C4-2B (cell line): ENCODE results near the gene ADA.
A peak's percentile ranks its signal among the peaks of the same experiment; 100 is the strongest.

Experiments used
- ZFX ChIP-seq: fragments of 450-650 bp; IDR thresholded peaks from 2 replicates; pipeline ENCODE4 v1.6.1; 2017
- TF ChIP-seq, protein P1 (sequence below): fragments of 450-650 bp; conservative IDR thresholded peaks from 2 replicates; pipeline ENCODE4 v1.5.1; 2017; ENCODE audit warnings: mild to moderate bottlenecking

DNA sequence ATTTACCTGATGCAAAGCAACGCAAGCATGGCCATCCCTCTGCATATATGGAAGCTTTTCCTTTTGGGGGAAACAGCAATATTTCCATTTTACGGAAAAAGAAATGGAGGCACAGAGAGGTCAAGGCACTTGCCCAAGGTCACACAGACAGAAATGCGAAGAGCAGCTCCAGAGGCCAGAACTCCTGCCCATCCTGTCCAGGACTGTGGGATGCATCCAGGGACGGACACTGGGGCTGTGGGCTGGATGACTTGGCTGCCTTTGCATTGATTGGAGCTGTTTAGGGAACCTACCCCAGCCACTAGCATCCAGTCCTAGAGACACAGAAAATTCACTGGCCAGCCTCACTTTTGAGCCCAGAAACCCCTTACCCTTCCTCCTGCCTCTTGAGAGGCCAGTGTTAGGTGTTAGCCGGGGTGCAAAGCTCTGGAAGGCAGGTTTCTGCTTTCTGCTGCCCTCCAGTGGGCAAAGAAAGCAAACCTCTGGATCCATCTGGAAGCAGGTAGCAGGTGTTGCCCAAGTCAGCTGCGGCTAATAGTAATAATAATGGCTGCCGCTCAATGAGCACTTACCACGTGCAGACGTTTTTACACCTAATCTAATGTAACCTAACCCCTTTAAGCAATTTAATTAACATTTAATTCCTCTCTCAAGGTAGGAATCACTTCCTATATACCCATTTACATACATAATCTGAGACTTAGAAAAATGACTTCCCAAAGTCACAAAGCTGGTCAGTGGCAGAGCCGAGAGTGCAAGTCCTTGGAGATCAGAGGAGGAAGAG lies 32.0 kb upstream of the ADA start:
- TF ChIP-seq, protein P1, sequence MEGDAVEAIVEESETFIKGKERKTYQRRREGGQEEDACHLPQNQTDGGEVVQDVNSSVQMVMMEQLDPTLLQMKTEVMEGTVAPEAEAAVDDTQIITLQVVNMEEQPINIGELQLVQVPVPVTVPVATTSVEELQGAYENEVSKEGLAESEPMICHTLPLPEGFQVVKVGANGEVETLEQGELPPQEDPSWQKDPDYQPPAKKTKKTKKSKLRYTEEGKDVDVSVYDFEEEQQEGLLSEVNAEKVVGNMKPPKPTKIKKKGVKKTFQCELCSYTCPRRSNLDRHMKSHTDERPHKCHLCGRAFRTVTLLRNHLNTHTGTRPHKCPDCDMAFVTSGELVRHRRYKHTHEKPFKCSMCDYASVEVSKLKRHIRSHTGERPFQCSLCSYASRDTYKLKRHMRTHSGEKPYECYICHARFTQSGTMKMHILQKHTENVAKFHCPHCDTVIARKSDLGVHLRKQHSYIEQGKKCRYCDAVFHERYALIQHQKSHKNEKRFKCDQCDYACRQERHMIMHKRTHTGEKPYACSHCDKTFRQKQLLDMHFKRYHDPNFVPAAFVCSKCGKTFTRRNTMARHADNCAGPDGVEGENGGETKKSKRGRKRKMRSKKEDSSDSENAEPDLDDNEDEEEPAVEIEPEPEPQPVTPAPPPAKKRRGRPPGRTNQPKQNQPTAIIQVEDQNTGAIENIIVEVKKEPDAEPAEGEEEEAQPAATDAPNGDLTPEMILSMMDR = peak; percentile 87
- no peak for TF ChIP-seq ZFX
